GM12878 (cell line): ENCODE data around the gene THRA.

ENCODE experiments used
- FOXK2 ChIP-seq: fragments of 450-650 bp; IDR thresholded peaks from 2 replicates; pipeline ENCODE4 v1.6.1; 2017; ENCODE audit warnings: mild to moderate bottlenecking, moderate library complexity
- MTA2 ChIP-seq: fragments of 450-650 bp; IDR thresholded peaks from 2 replicates; pipeline ENCODE4 v1.6.1; 2016; ENCODE audit warnings: low read depth, mild to moderate bottlenecking, moderate library complexity
- NFIC ChIP-seq: IDR thresholded peaks from 2 replicates; pipeline ENCODE4 v1.6.1; 2012; ENCODE audit warnings: low read depth, mild to moderate bottlenecking, inconsistent platforms, low read length, moderate library complexity
- NR2C1 ChIP-seq: fragments of 450-650 bp; IDR thresholded peaks from 2 replicates; pipeline ENCODE4 v1.6.1; 2017; ENCODE audit warnings: antibody characterized with exemption, mild to moderate bottlenecking, moderate library complexity
- POLR2A ChIP-seq: IDR thresholded peaks from 2 replicates; pipeline ENCODE4 v1.6.1; 2011; ENCODE audit warnings: low read depth, mild to moderate bottlenecking, low read length
- POLR2AphosphoS5 ChIP-seq: IDR thresholded peaks from 2 replicates; pipeline ENCODE4 v1.6.1; 2011; ENCODE audit warnings: mild to moderate bottlenecking, low read length, inconsistent platforms
- SP1 ChIP-seq: IDR thresholded peaks from one replicate; pipeline ENCODE4 v1.6.1; 2011; ENCODE audit warnings: low read depth, low read length
- TAF1 ChIP-seq: IDR thresholded peaks from 2 replicates; pipeline ENCODE4 v1.6.1; 2011; ENCODE audit warnings: mild to moderate bottlenecking, low read depth, low read length, borderline replicate concordance
- YY1 ChIP-seq: IDR thresholded peaks from 2 replicates; pipeline ENCODE4 v1.6.1; 2011; ENCODE audit warnings: low read depth, mild to moderate bottlenecking, low read length
- TF ChIP-seq, protein P1 (sequence below), 3 experiments: IDR thresholded peaks in 2 of 3; conservative IDR thresholded peaks in 1 of 3; 2 replicates each; pipeline ENCODE4 v1.5.1; 2011; ENCODE audit warnings: low read depth in 3 of 3, low read length in 3 of 3, mild to moderate bottlenecking in 3 of 3, control low read depth in 2 of 3, moderate library complexity in 2 of 3, inconsistent platforms in 1 of 3, mixed read lengths in 1 of 3; ENCODE audit not compliant: control insufficient read depth in 2 of 3, insufficient read depth in 1 of 3; ENCODE audit errors: extremely low read depth in 1 of 3
- TF ChIP-seq, protein P2 (sequence below): IDR thresholded peaks from 2 replicates; pipeline ENCODE4 v1.6.1; 2012; ENCODE audit warnings: low read depth, low read length, improper control_type of control experiment
- TF ChIP-seq, protein P3 (sequence below): IDR thresholded peaks from 2 replicates; pipeline ENCODE4 v1.6.1; 2012; ENCODE audit warnings: low read length, inconsistent platforms

DNA sequence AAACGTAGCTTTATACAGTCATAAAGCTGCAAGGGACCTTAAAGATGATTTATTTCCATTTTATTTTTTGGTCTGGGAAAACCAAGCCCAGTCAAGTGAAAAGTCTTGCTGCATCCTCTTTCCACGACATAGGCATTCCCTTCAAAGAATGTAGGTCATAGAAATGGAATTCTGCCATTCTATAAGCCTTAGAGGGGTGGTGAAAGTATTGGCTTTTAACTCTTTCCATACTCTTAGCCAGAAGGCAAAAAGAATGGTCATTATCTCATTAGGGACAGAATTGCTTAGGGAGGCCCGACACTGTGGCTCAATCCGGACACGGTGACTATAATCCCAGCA is 51.1 kb downstream of the THRA start:
- TF ChIP-seq, protein P1, sequence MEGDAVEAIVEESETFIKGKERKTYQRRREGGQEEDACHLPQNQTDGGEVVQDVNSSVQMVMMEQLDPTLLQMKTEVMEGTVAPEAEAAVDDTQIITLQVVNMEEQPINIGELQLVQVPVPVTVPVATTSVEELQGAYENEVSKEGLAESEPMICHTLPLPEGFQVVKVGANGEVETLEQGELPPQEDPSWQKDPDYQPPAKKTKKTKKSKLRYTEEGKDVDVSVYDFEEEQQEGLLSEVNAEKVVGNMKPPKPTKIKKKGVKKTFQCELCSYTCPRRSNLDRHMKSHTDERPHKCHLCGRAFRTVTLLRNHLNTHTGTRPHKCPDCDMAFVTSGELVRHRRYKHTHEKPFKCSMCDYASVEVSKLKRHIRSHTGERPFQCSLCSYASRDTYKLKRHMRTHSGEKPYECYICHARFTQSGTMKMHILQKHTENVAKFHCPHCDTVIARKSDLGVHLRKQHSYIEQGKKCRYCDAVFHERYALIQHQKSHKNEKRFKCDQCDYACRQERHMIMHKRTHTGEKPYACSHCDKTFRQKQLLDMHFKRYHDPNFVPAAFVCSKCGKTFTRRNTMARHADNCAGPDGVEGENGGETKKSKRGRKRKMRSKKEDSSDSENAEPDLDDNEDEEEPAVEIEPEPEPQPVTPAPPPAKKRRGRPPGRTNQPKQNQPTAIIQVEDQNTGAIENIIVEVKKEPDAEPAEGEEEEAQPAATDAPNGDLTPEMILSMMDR (IDR thresholded peaks at IDR 0.05 in 2 of 3, conservative IDR thresholded peaks at IDR 0.05 in 1 of 3; ENCODE audit: control insufficient read depth in 2 of 3, extremely low read depth in 1 of 3, insufficient read depth in 1 of 3, low read depth in 3 of 3, low read length in 3 of 3) = no peak
- no peak for TF ChIP-seq POLR2AphosphoS5
- TF ChIP-seq, protein P2, sequence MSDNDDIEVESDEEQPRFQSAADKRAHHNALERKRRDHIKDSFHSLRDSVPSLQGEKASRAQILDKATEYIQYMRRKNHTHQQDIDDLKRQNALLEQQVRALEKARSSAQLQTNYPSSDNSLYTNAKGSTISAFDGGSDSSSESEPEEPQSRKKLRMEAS = no peak
- TF ChIP-seq YY1 = no peak
- TF ChIP-seq, protein P3, sequence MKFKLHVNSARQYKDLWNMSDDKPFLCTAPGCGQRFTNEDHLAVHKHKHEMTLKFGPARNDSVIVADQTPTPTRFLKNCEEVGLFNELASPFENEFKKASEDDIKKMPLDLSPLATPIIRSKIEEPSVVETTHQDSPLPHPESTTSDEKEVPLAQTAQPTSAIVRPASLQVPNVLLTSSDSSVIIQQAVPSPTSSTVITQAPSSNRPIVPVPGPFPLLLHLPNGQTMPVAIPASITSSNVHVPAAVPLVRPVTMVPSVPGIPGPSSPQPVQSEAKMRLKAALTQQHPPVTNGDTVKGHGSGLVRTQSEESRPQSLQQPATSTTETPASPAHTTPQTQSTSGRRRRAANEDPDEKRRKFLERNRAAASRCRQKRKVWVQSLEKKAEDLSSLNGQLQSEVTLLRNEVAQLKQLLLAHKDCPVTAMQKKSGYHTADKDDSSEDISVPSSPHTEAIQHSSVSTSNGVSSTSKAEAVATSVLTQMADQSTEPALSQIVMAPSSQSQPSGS = no peak
- no peak for TF ChIP-seq FOXK2
- TF ChIP-seq NR2C1 = no peak
- no peak for TF ChIP-seq MTA2
- no peak for TF ChIP-seq SP1
- TF ChIP-seq POLR2A = no peak
- TF ChIP-seq NFIC = no peak
- TF ChIP-seq TAF1 = no peak
